ENCODE results near the gene DNPH1.

Gene DNPH1

GRCh38 chr6:43211955-43212354 lies 17.3 kb downstream of the DNPH1 start:
- TF ChIP-seq, protein P1, sequence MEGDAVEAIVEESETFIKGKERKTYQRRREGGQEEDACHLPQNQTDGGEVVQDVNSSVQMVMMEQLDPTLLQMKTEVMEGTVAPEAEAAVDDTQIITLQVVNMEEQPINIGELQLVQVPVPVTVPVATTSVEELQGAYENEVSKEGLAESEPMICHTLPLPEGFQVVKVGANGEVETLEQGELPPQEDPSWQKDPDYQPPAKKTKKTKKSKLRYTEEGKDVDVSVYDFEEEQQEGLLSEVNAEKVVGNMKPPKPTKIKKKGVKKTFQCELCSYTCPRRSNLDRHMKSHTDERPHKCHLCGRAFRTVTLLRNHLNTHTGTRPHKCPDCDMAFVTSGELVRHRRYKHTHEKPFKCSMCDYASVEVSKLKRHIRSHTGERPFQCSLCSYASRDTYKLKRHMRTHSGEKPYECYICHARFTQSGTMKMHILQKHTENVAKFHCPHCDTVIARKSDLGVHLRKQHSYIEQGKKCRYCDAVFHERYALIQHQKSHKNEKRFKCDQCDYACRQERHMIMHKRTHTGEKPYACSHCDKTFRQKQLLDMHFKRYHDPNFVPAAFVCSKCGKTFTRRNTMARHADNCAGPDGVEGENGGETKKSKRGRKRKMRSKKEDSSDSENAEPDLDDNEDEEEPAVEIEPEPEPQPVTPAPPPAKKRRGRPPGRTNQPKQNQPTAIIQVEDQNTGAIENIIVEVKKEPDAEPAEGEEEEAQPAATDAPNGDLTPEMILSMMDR (IDR thresholded peaks at IDR 0.05; ENCODE audit: borderline replicate concordance, insufficient read depth, low read depth, low read length): no peak

GRCh38 chr6:43207286-43207685 lies 22.0 kb downstream of the DNPH1 start:
- TF ChIP-seq, protein P1 (IDR thresholded peaks at IDR 0.05; ENCODE audit: borderline replicate concordance, insufficient read depth, low read depth, low read length): no peak
- no peak overlapping the region for H3K4me3 ChIP-seq (ENCODE audit: low read depth, low read length)

More at GRCh38 chr6:43211955-43212354, 17.3 kb downstream of the DNPH1 start:
- no peak overlapping the region for H3K4me3 ChIP-seq (ENCODE audit: low read depth, low read length)

DNA sequence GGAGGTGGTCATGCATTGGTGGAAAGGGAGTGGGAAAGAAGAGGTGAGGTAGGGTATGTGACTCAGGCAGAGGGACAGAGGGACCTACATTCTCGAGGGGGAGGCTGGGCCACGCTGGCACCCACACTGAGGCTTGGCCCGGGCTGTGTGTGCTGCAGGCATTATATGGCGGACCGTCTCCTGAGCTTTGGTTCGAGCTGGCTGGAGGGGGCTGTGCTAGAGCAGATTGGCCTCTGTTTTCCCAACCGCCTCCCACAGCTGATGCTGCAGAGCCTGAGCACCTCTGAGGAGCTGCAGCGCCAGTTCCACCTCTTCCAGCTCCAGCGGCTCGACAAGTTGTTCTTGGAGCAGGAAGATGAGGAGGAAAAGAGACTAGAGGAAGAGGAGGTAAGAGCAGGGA lies 23.4 kb downstream of the DNPH1 start:
- no peak overlapping the region for H3K4me3 ChIP-seq (ENCODE audit: low read depth, low read length)
- TF ChIP-seq, protein P1 (IDR thresholded peaks at IDR 0.05; ENCODE audit: borderline replicate concordance, insufficient read depth, low read depth, low read length): no peak

DNA sequence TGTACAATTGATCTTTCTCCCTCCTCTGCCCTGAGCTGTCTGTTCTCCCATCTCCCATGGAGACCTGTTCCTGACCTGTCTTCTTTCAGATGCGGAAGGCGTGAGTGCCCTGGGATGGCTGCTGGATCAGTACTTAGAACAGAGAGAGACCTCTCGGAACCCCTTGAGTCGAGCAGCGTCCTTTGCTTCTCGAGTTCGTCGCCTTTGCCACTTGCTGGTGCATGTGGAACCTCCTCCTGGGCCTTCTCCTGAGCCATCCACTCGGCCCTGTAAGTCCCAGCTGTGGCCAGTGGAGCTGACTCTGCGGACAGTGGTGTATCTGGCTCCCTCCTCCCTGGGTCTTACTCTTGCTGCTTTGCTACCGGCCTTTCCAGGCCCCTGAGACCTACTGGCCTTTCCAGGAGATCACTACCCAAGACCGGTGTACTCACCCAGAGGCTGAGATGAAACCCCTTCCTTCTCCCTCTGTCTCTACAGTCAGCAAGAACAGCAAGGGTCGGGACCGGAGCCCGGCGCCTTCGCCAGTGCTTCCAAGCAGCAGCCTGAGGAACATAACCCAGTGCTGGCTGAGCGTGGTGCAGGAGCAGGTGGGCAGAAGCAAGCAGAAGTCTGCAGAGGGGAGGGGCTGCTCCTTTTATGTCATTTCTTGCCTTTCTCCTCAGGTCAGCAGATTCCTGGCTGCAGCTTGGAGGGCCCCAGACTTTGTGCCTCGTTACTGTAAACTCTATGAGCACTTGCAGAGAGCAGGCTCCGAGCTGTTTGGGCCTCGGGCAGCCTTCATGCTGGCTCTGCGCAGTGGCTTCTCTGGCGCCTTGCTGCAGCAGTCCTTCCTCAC lies 24.8 kb downstream of the DNPH1 start:
- TF ChIP-seq, protein P1 (IDR thresholded peaks at IDR 0.05; ENCODE audit: borderline replicate concordance, insufficient read depth, low read depth, low read length): no peak
- H3K4me3 ChIP-seq (ENCODE audit: low read depth, low read length): no peak overlapping the region

GRCh38 chr6:43203718-43204095 lies 25.6 kb downstream of the DNPH1 start:
- no peak overlapping the region for H3K4me3 ChIP-seq (ENCODE audit: low read depth, low read length)
- TF ChIP-seq, protein P1 (IDR thresholded peaks at IDR 0.05; ENCODE audit: borderline replicate concordance, insufficient read depth, low read depth, low read length): no peak

DNA sequence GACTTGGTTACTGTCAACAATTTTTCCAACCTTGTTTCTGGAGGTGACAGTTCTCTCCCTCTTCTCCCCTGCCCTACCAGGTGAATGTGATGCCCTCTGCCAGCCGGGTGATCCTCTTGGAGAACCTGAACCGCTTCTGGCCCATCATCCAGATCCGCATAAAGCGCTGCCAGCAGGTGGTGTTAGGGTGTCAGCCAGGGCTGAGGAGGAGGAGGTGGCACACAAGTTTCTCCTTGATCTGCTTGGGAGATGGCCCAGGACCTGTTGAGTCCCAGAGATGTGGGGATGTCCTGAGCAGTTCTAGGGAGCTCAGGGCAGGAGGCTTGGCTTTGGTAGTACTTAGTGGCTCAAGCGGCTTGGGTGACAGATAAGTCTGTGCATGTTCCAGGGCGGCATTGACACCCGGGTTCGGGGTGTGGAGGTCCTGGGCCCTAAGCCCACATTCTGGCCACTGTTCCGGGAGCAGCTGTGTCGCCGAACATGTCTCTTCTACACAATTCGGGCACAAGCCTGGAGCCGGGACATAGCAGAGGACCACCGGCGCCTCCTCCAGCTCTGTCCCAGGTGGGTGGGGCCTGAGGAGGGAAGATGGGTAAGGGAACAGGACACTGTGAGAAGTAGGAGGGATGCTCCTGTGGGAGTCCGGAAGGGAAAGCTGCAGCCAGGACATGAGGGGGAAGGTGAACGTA lies 26.1 kb downstream of the DNPH1 start:
- H3K4me3 ChIP-seq (ENCODE audit: low read depth, low read length): no peak overlapping the region
- TF ChIP-seq, protein P1 (IDR thresholded peaks at IDR 0.05; ENCODE audit: borderline replicate concordance, insufficient read depth, low read depth, low read length): no peak

All from GM12875 (cell line).